ENCODE measurements around the gene SGO1.

GRCh38 chr3:20160230-20160629 is 25.8 kb downstream of the SGO1 start:
- TF ChIP-seq CTCF (IDR thresholded peaks at IDR 0.05) (no peak), POLR2A (IDR thresholded peaks at IDR 0.05) (no peak)

All from adrenal gland (tissue), 5 donors.